Cerebellar cortex (tissue), 1 donor: ENCODE measurements around the gene RAI2.

Experiments used
- DNase-seq: peaks from one replicate; pipeline ENCODE4 v3.0.0-alpha.2; 2015; ENCODE audit warnings: low spot score

Gene RAI2

GRCh38 chrX:17860811-17861488, at the start of gene RAI2:
TSS of gene RAI2 (minus strand) at chrX:17861298. CDS start at chrX:17802010, 59,288 bp downstream.
- DNase-seq = no peak

GRCh38 chrX:17888421-17888820, 27.3 kb upstream of the RAI2 start:
- DNase-seq = no peak

- no peak for DNase-seq
Measured at GRCh38 chrX:17882680-17883079, 21.6 kb upstream of the RAI2 start.

- DNase-seq = no peak
Measured at GRCh38 chrX:17878028-17878670, 17.1 kb upstream of the RAI2 start.

GRCh38 chrX:17876135-17876534, 15.0 kb upstream of the RAI2 start:
- DNase-seq = peak; percentile 11

GRCh38 chrX:17869580-17869979, 8.5 kb upstream of the RAI2 start:
- DNase-seq = no peak

GRCh38 chrX:17861489-17862011, 452 bp upstream of the RAI2 start:
- DNase-seq = no peak

GRCh38 chrX:17860179-17860780, 818 bp downstream of the RAI2 start:
- DNase-seq = no peak

- no peak for DNase-seq
Measured at GRCh38 chrX:17859609-17860178, 1.4 kb downstream of the RAI2 start.

GRCh38 chrX:17854531-17854930, 6.6 kb downstream of the RAI2 start:
- DNase-seq = no peak

GRCh38 chrX:17854069-17854468, 7.0 kb downstream of the RAI2 start:
- DNase-seq = no peak

GRCh38 chrX:17851874-17852273, 9.2 kb downstream of the RAI2 start:
- DNase-seq = no peak

- DNase-seq = no peak
Measured at GRCh38 chrX:17848545-17849265, 12.4 kb downstream of the RAI2 start.

- DNase-seq = peak; percentile 53
Measured at GRCh38 chrX:17846045-17846444, 15.1 kb downstream of the RAI2 start.

- DNase-seq = peak; percentile 74
Measured at GRCh38 chrX:17844236-17844635, 16.9 kb downstream of the RAI2 start.

- no peak for DNase-seq
Measured at GRCh38 chrX:17842769-17843525, 18.2 kb downstream of the RAI2 start.

GRCh38 chrX:17839269-17839668, 21.8 kb downstream of the RAI2 start:
- no peak for DNase-seq

GRCh38 chrX:17836830-17837229, 24.3 kb downstream of the RAI2 start:
- no peak for DNase-seq

GRCh38 chrX:17833954-17834353, 27.1 kb downstream of the RAI2 start:
- no peak for DNase-seq

- no peak for DNase-seq
Measured at GRCh38 chrX:17831255-17831654, 29.8 kb downstream of the RAI2 start.

GRCh38 chrX:17830211-17830610, 30.9 kb downstream of the RAI2 start:
- DNase-seq = no peak
